Kidney (tissue), 14 donors: ENCODE measurements around the gene FGR. TPM values are rescaled to one million over a fixed set of nuclear protein-coding genes. Genes with fewer than 3 reads are reported as not detected.

ENCODE experiments used
- DNase-seq, 5 donors: peaks; one replicate each; pipeline ENCODE4 v3.0.0-alpha.2; 2013 to 2020
- FAIRE-seq: peaks from 2 replicates; lab custom pipeline; 2012; peaks lifted over from hg19 to GRCh38; lab: Jason Lieb, UNC
- H3K27ac ChIP-seq, 2 donors: one replicate each; pipeline ENCODE4 v1.7.0; 2013; ENCODE audit warnings: low read depth in 2 of 2, low read length in 2 of 2, inconsistent platforms in 1 of 2
- H3K27me3 ChIP-seq: one replicate; pipeline ENCODE4 v1.7.1; 2013; ENCODE audit warnings: low read length, inconsistent platforms; ENCODE audit not compliant: control insufficient read depth, insufficient read depth
- H3K36me3 ChIP-seq, 3 donors: one replicate each; pipeline versions ENCODE4 v1.7.0 to v1.7.1; 2013; ENCODE audit warnings: low read length in 3 of 3, control low read depth in 1 of 3, inconsistent platforms in 1 of 3; ENCODE audit not compliant: insufficient read depth in 3 of 3, control insufficient read depth in 2 of 3
- H3K4me1 ChIP-seq, 3 donors: one replicate each; pipeline versions ENCODE4 v1.7.0 to v1.7.1; 2013; ENCODE audit warnings: low read length in 3 of 3, inconsistent platforms in 1 of 3, low read depth in 1 of 3; ENCODE audit not compliant: control insufficient read depth in 2 of 3, insufficient read depth in 2 of 3
- H3K4me3 ChIP-seq, 3 donors: one replicate each; pipeline versions ENCODE4 v1.7.0 to v1.8.1; 2013; ENCODE audit warnings: low read length in 3 of 3, control low read depth in 1 of 3, inconsistent platforms in 1 of 3
- H3K9ac ChIP-seq, 3 donors: one replicate each; pipeline versions ENCODE4 v1.7.0 to v1.7.1; 2013; ENCODE audit warnings: low read length in 3 of 3, control low read depth in 1 of 3, inconsistent platforms in 1 of 3
- H3K9me3 ChIP-seq, 3 donors: one replicate each; pipeline versions ENCODE4 v1.7.0 to v1.7.1; 2013; ENCODE audit warnings: low read length in 3 of 3, control low read depth in 1 of 3, inconsistent platforms in 1 of 3; ENCODE audit not compliant: control insufficient read depth in 2 of 3, insufficient read depth in 1 of 3
- CTCF ChIP-seq: IDR thresholded peaks from 3 replicates; pipeline ENCODE4 v1.5.1; 2012; ENCODE audit warnings: mild to moderate bottlenecking, moderate library complexity, borderline replicate concordance; ENCODE audit not compliant: insufficient read depth; ENCODE audit errors: extremely low read depth
- intact Hi-C: fragments of 100-400 bp; cut with DNase I; formaldehyde crosslinking; loops from one replicate; pipeline ENCODE4 v1.11.1; 2022
- polyA plus RNA-seq: library from polyadenylated mRNA; stranded (reverse); fragments of 350-450 nt; fragmentation: Illumina TruSeq; extraction: RNeasy Lipid Tissue Mini Kit (QIAGEN cat#74804); gene quantifications from one replicate; pipeline ENCODE4 v1.2.3, GENCODE V29; 2014; ENCODE audit warnings: low read depth, low replicate concordance; ENCODE audit not compliant: insufficient read depth
- total RNA-seq: library from RNA; stranded (reverse); fragmentation: NEBNext Ultra II Directional; extraction: Animal tissue kit (Norgen Biotek cat#: 25700); gene quantifications from one replicate; pipeline ENCODE4 v1.2.1, GENCODE V29; 2021
- donor health status: control.
- donor health status: control.
- donor health status: control.
- donor health status: control.
- donor health status: control.
- donor health status: DM: yes; HTN: yes; CAD: no.
- donor health status: Normal renal cell carcinoma (clear cell type).

The FGR gene
- total and polyA plus RNA-seq, 2 donors from 2014 or later = 2.5 to 23.3 TPM

DNA sequence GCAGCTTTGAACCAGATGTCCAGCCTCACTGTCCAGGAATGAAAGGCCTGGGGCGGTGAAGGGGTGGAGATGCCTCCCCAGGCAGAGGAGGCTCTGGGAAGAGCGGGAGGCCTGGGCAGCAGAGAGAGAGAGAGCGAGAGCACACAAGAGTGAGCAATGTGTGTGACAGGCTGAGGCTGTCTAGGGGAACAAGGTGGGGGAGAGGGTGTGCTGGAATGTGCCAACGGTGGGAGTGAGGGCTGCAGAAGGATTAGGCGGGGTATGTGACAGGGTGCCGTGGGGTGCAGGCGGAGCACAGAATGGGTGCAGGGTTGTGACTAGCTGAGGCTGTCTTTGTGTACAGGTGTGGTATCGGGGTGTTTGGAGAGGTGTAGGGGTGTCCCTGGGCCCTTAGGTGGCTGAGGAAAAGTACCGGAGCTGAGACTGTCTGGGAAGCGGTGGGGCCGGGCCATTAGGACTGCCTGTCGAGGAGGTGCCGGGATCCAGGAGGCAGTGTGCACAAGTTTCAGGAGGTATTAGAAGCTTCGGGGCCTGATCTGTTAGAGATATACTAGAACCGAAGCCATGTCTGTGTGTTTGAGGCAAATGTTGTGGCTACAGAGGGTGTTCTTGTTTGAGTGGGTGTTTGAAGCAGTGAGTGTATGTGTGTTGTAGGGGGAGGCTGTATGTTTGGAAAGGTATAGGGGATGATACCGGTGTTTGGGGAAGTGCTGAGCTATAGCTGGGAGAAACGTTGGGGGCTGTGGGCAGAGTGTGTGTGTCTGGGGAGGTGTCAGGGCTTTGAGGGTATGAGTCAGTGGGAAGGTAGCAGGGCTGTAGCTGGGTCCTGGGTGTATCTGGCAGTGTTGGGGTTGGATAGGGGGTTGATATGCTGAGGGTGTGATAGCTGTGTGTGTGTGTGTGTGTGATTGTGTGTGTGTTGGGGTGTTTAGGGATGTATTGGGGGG is 40.1 kb downstream of the FGR start:
- Histone ChIP-seq H3K36me3 (peaks cover 0 to 6% (median 0%) of the 10 kb centered on the region in 3 donors), H3K27me3 (no peaks in the 10 kb centered on the region), H3K4me3 (no peak overlapping the region), H3K4me1 (peaks cover 7 to 75% (median 25%) of the 10 kb centered on the region in 3 donors), H3K9me3 (no peaks in the 10 kb centered on the region), H3K27ac (peak overlapping the region; percentile 29 to 44), H3K9ac (peak overlapping the region in 2 of 3 donors; percentile 51 to 55)
- intact Hi-C loops = no loop called here
- no peak for FAIRE-seq
- no peak for TF ChIP-seq CTCF
- DNase-seq = peak in 1 of 5 donors; percentile 52

DNA sequence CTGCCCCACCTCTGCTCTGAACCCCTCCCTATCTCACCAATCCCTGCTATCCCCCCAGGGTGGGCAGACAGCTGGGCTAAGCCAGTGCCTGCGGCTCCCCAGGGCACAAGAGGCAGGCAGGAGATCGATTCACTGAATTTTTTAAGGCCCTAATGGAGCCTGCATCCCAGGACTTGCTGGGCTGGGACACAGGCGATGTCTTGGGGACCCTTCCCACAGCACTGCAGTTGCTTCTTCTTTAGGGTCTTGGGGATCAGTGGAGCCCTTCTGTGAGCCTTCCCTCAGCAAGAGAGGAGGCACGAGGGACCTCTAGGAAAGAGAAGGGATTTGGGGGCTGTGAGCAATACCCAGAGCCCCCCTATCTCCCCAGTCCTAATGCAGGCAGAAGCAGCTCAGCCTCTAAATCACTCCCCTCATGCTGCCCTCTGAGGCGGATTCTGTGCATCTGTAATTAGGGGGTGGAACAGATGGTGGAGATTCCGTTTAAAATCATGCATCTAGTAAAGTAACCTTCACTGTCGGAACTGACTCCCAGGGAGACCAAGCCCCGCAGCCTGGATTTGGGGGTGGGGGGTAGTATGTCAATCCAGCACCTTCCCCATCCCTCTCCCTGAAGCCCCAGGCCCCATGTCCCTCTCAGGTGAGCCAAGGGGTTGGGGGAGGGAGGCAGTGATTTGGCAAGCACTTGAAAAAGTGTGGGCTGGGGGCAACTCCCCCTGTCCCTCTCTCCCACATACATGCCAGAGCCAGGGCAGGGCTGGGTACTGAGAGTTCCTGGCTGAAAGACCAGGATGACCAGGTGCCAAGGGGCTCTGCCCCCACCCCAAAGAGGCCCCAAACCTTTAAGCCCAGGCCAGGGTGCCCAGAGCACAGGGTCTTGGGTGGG is 41.1 kb downstream of the FGR start:
- Histone ChIP-seq H3K9ac (no peak overlapping the region), H3K27me3 (no peaks in the 10 kb centered on the region), H3K4me1 (peaks cover 7 to 74% (median 21%) of the 10 kb centered on the region in 3 donors), H3K4me3 (no peak overlapping the region), H3K36me3 (peaks cover 0 to 6% (median 3%) of the 10 kb centered on the region in 3 donors), H3K9me3 (no peaks in the 10 kb centered on the region), H3K27ac (peak overlapping the region in 1 of 2 donors; percentile 5)
- peak in 2 of 5 donors; percentile 42 to 62 for DNase-seq
- TF ChIP-seq CTCF = no peak
- no peak for FAIRE-seq
- intact Hi-C loops = no loop called here

GRCh38 chr1:27592931-27593677 is 41.9 kb downstream of the FGR start:
- Histone ChIP-seq H3K4me3 (no peak overlapping the region), H3K9me3 (no peaks in the 10 kb centered on the region), H3K36me3 (peaks cover 0 to 6% (median 3%) of the 10 kb centered on the region in 3 donors), H3K9ac (peak overlapping the region in 1 of 3 donors; percentile 40), H3K4me1 (peaks cover 7 to 73% (median 15%) of the 10 kb centered on the region in 3 donors), H3K27me3 (no peaks in the 10 kb centered on the region), H3K27ac (no peak overlapping the region)
- intact Hi-C loops = no loop called here
- FAIRE-seq (no peak), DNase-seq (peak; percentile 68 to 83 (median 77))
- no peak for TF ChIP-seq CTCF
